H1 (cell line): ENCODE measurements around the gene WDCP. TPM values are rescaled to one million over a fixed set of nuclear protein-coding genes. Genes with fewer than 3 reads are reported as not detected.
A peak's percentile ranks its signal among the peaks of the same experiment; 100 is the strongest.

Experiments
- CTCF ChIA-PET: fragments of 300-600 bp; sonication (Branson Sonifier 250); formaldehyde crosslinking; loops from one replicate; lab custom pipeline; 2021; ENCODE audit not compliant: partially characterized antibody; lab: Charles Lee
- POLR2A ChIA-PET: fragments of 300-600 bp; sonication (Branson Sonifier 250); formaldehyde crosslinking; loops from one replicate; lab custom pipeline; 2021; ENCODE audit warnings: inconsistent platforms; ENCODE audit not compliant: partially characterized antibody; lab: Charles Lee
- DNase-seq, 2 experiments: peaks; one replicate each; pipeline versions ENCODE4 v3.0.0 to v3.0.0-alpha.2; 2010 to 2022; ENCODE audit warnings: low spot score in 2 of 2, low read depth in 1 of 2, mixed read lengths in 1 of 2
- FAIRE-seq: peaks from 2 replicates; lab custom pipeline; 2011; peaks lifted over from hg19 to GRCh38; lab: Jason Lieb, UNC
- H2AFZ ChIP-seq: 2 replicates; pipeline ENCODE4 v1.8.1; 2012; ENCODE audit warnings: low read length, inconsistent platforms
- H2AK5ac ChIP-seq: 2 replicates; pipeline ENCODE4 v1.6.1; 2013; ENCODE audit warnings: low read depth, low read length
- H2BK120ac ChIP-seq: replicated peaks from 2 replicates; pipeline ENCODE3; 2013; ENCODE audit warnings: low read depth, low read length, inconsistent platforms
- H2BK12ac ChIP-seq: 2 replicates; pipeline ENCODE4 v1.6.1; 2013; ENCODE audit warnings: low read depth, low read length
- H2BK15ac ChIP-seq: 2 replicates; pipeline ENCODE4 v1.6.1; 2013; ENCODE audit warnings: low read length
- H2BK20ac ChIP-seq: 2 replicates; pipeline ENCODE4 v1.6.1; 2013; ENCODE audit warnings: low read length
- H2BK5ac ChIP-seq: 2 replicates; pipeline ENCODE4 v1.6.1; 2013; ENCODE audit warnings: low read depth, low read length
- H3K14ac ChIP-seq: 2 replicates; pipeline ENCODE4 v1.6.1; 2013; ENCODE audit warnings: inconsistent platforms; ENCODE audit not compliant: insufficient read length
- H3K18ac ChIP-seq: 2 replicates; pipeline ENCODE4 v1.6.1; 2013; ENCODE audit warnings: low read length; ENCODE audit errors: extremely low read depth
- H3K23ac ChIP-seq: 2 replicates; pipeline ENCODE4 v1.6.1; 2013; ENCODE audit warnings: inconsistent platforms; ENCODE audit not compliant: insufficient read length
- H3K23me2 ChIP-seq: 2 replicates; pipeline ENCODE4 v1.6.1; 2013; ENCODE audit warnings: low read depth, low read length
- H3K27ac ChIP-seq: 2 replicates; pipeline ENCODE4 v1.6.1; 2011; ENCODE audit warnings: low read depth, low read length, inconsistent platforms
- H3K27me3 ChIP-seq, 4 experiments: replicated peaks in 1 of 4; 1 replicate in 1 of 4; 2 replicates in 3 of 4; pipeline versions ENCODE4 v1.6.1 to v1.8.1; 2011 to 2013; ENCODE audit warnings: low read length in 3 of 4, mild to moderate bottlenecking in 3 of 4, inconsistent platforms in 2 of 4, mixed read lengths in 2 of 4, moderate library complexity in 1 of 4; ENCODE audit not compliant: control insufficient read depth in 3 of 4, insufficient read depth in 3 of 4; ENCODE audit errors: extremely low read depth in 1 of 4
- H3K36me3 ChIP-seq, 4 experiments: 2 replicates each; pipeline versions ENCODE4 v1.6.1 to v1.8.1; 2011 to 2013; ENCODE audit warnings: mild to moderate bottlenecking in 4 of 4, low read length in 3 of 4, moderate library complexity in 2 of 4, control low read depth in 1 of 4, inconsistent platforms in 1 of 4; ENCODE audit not compliant: insufficient read depth in 4 of 4, control insufficient read depth in 2 of 4
- H3K4ac ChIP-seq: replicated peaks from 2 replicates; pipeline ENCODE3; 2013; ENCODE audit warnings: low read length, low read depth, mixed read lengths, inconsistent platforms; ENCODE audit not compliant: insufficient read length
- H3K4me1 ChIP-seq, 4 experiments: replicated peaks in 1 of 4; 1 replicate in 1 of 4; 2 replicates in 3 of 4; pipeline versions ENCODE4 v1.6.1 to v1.8.1; 2011 to 2013; ENCODE audit warnings: low read length in 3 of 4, inconsistent platforms in 2 of 4, mixed read lengths in 1 of 4; ENCODE audit not compliant: insufficient read depth in 4 of 4, control insufficient read depth in 3 of 4
- H3K4me2 ChIP-seq, 2 experiments: 2 replicates each; pipeline versions ENCODE4 v1.6.1 to v1.8.1; 2011 to 2013; ENCODE audit warnings: low read depth in 2 of 2, low read length in 2 of 2, control low read depth in 1 of 2, inconsistent platforms in 1 of 2, mild to moderate bottlenecking in 1 of 2; ENCODE audit not compliant: insufficient read depth in 1 of 2
- H3K4me3 ChIP-seq, 4 experiments: fragments of 200-600, 300-600 bp in 1 of 4; sonication (generic), shearing (Covaris generic), sonication (Bioruptor Twin) in 1 of 4; 2 replicates each; pipeline versions ENCODE4 v1.5.1 to v1.8.1; 2011 to 2016; ENCODE audit warnings: low read length in 4 of 4, low read depth in 3 of 4, control low read depth in 2 of 4, inconsistent platforms in 2 of 4, mild to moderate bottlenecking in 2 of 4, mixed read lengths in 1 of 4, moderate library complexity in 1 of 4; ENCODE audit not compliant: insufficient read depth in 2 of 4; ENCODE audit errors: extremely low read depth in 1 of 4
- H3K56ac ChIP-seq: replicated peaks from 2 replicates; pipeline ENCODE3; 2013; ENCODE audit warnings: low read depth, mild to moderate bottlenecking, mixed read lengths, low read length, inconsistent platforms; ENCODE audit not compliant: insufficient read length
- H3K79me1 ChIP-seq: 2 replicates; pipeline ENCODE4 v1.6.1; 2013; ENCODE audit warnings: low read depth, low read length, control low read depth
- H3K79me2 ChIP-seq, 2 experiments: 2 replicates each; pipeline versions ENCODE4 v1.6.1 to v1.8.1; 2012 to 2013; ENCODE audit warnings: low read length in 2 of 2, mild to moderate bottlenecking in 2 of 2, inconsistent platforms in 1 of 2; ENCODE audit not compliant: insufficient read depth in 2 of 2, control insufficient read depth in 1 of 2
- H3K9ac ChIP-seq, 4 experiments: replicated peaks in 1 of 4; 1 replicate in 1 of 4; 2 replicates in 3 of 4; pipeline versions ENCODE4 v1.6.1 to v1.8.1; 2011 to 2013; ENCODE audit warnings: low read depth in 3 of 4, low read length in 3 of 4, control low read depth in 2 of 4, mild to moderate bottlenecking in 2 of 4, moderate library complexity in 2 of 4, inconsistent platforms in 1 of 4; ENCODE audit errors: extremely low read depth in 1 of 4
- H3K9me3 ChIP-seq, 2 experiments: 2 replicates each; pipeline versions ENCODE4 v1.6.1 to v1.8.1; 2012 to 2013; ENCODE audit warnings: mild to moderate bottlenecking in 2 of 2, moderate library complexity in 2 of 2, control low read depth in 1 of 2, inconsistent platforms in 1 of 2, low read depth in 1 of 2, low read length in 1 of 2, mixed read lengths in 1 of 2; ENCODE audit not compliant: insufficient read depth in 2 of 2
- H4K20me1 ChIP-seq, 2 experiments: replicated peaks in 1 of 2; 2 replicates each; pipeline versions ENCODE3 to v1.8.1; 2011 to 2013; ENCODE audit warnings: inconsistent platforms in 2 of 2, low read length in 2 of 2, mild to moderate bottlenecking in 1 of 2; ENCODE audit not compliant: insufficient read depth in 2 of 2, control insufficient read depth in 1 of 2
- H4K5ac ChIP-seq: 2 replicates; pipeline ENCODE4 v1.6.1; 2013; ENCODE audit warnings: low read length, low read depth, mixed read lengths, inconsistent platforms; ENCODE audit not compliant: insufficient read length
- H4K8ac ChIP-seq: 2 replicates; pipeline ENCODE4 v1.8.0; 2013; ENCODE audit warnings: mild to moderate bottlenecking, moderate library complexity, low read length, inconsistent platforms; ENCODE audit not compliant: insufficient read depth; ENCODE audit errors: extremely low read depth
- H4K91ac ChIP-seq: replicated peaks from 2 replicates; pipeline ENCODE3; 2013; ENCODE audit warnings: low read length, mixed read lengths, inconsistent platforms; ENCODE audit not compliant: insufficient read length
- CBX5 ChIP-seq: fragments of 300-800, 300-1000 bp; sonication (generic); IDR thresholded peaks from 2 replicates; pipeline ENCODE4 v1.7.1; 2016; ENCODE audit warnings: antibody characterized with exemption, low read length, low read depth
- SP1 ChIP-seq: IDR thresholded peaks from 2 replicates; pipeline ENCODE4 v1.6.1; 2011; ENCODE audit warnings: low read depth, low read length
- WGBS, 2 experiments: shearing (Covaris generic) in 1 of 2; methylation state at CpG; one replicate each; pipeline versions ENCODE4 v1.1.6 to v1.1.7; 2013 to 2015; ENCODE audit warnings: low lambda C conversion rate in 2 of 2, mixed read lengths in 2 of 2, inconsistent platforms in 1 of 2, low coverage in 1 of 2, missing lambda C conversion rate in 1 of 2; ENCODE audit not compliant: insufficient replicate concordance in 2 of 2, insufficient coverage in 1 of 2, insufficient read length in 1 of 2; ENCODE audit errors: extremely low coverage in 1 of 2, missing lambda C conversion rate in 1 of 2; 5-methylcytosine and 5-hydroxymethylcytosine counted together
- polyA plus RNA-seq, 7 experiments: library from polyadenylated mRNA; depleted of rRNA in 3 of 7; stranded (reverse) in 5 of 7; unstranded in 2 of 7; fragments of >200 nt in 5 of 7; fragments of 200-250 nt in 2 of 7; gene quantifications; 1 replicate in 5 of 7; 2 replicates in 1 of 7; 4 replicates in 1 of 7; pipeline versions ENCODE4 v1.2.1 to v1.2.3, GENCODE V29; 2011 to 2013; ENCODE audit warnings: missing spikeins in 2 of 7, mixed read lengths in 2 of 7
- total RNA-seq: library from RNA; stranded (reverse); fragmentation: NEBNext Ultra II Directional; extraction: Animal tissue kit (Norgen Biotek cat#: 25700); gene quantifications from 2 replicates; pipeline ENCODE4 v1.2.1, GENCODE V29; 2021

Gene WDCP
- total and polyA plus RNA-seq, 2 of the 8 experiments (the other 6 are each of a cell fraction or from before 2014, with no cell fraction given): 19.2 to 40.1 TPM

DNA sequence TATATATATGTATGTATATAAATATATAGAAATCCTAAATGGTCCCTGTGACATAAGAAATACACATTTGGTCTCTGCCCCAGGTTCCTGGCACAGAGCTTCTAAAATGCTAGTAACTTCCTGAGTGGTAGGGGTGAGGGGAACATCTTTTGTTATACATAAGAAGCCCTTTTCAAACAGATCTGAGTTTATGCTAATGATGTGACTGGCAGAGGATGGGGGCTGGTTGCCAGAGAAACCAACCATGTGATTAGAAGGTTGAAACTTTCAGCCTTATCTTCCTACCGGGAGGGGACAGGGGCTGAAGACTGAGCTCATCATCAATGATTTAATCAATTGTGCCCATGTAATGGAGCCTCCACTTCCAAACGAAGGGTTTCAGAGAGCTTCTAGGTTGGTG is 21.0 kb downstream of the WDCP start:
- no peak overlapping the region for H3K14ac ChIP-seq
- no peak overlapping the region for H3K23ac ChIP-seq
- H4K5ac ChIP-seq: peak overlapping the region; percentile 91
- H2BK20ac ChIP-seq: no peak overlapping the region
- DNase-seq: no peak
- no peak overlapping the region for H3K4ac ChIP-seq
- no peak overlapping the region for H2BK120ac ChIP-seq
- H4K8ac ChIP-seq: no peak overlapping the region
- H3K23me2 ChIP-seq: no peaks in the 10 kb centered on the region
- peak overlapping the region; percentile 39; the same call in 1 of the 2 replicates for H3K18ac ChIP-seq
- H4K20me1 ChIP-seq: no peaks in the 10 kb centered on the region
- H3K9ac ChIP-seq: no peak overlapping the region
- peaks cover 0 to 8% of the 10 kb centered on the region in 2 experiments; a peak in 1 of 4 replicates for H3K79me2 ChIP-seq
- H3K4me3 ChIP-seq: peak overlapping the region in 2 of 4 experiments; percentile 5 to 44; a peak in 2 of 8 replicates
- H2BK15ac ChIP-seq: no peak overlapping the region
- ChIA-PET POLR2A (interaction anchor here (0.6 to 3.4 kb wide), 15 partner anchors 11 to 1287 kb away, joined by 3 to 18 read pairs (median 5); partner anchors contain the start of genes MFSD2B, SF3B6, TP53I3 and UBXN2A), CTCF (interaction anchor here (0.6 to 2.2 kb wide), 11 partner anchors 10 to 353 kb away, joined by 3 to 18 read pairs (median 3); partner anchors contain the start of genes MFSD2B and TP53I3)
- peaks cover 16 to 40% (median 20%) of the 10 kb centered on the region in 4 experiments; a peak in 7 of 8 replicates for H3K36me3 ChIP-seq
- peak overlapping the region; percentile 64; the same call in 1 of the 2 replicates for H2BK5ac ChIP-seq
- 13% methylated on average over 2 of the region's 2 CpGs; no CpG with 5 or more reads in 1 of the 2 experiments for WGBS, 2 experiments
- peaks cover 12 to 28% (median 20%) of the 10 kb centered on the region in 4 experiments for H3K4me1 ChIP-seq
- peaks cover 6% of the 10 kb centered on the region; the same call in 1 of the 2 replicates for H3K79me1 ChIP-seq
- H3K27me3 ChIP-seq: no peaks in the 10 kb centered on the region
- H3K56ac ChIP-seq: no peak overlapping the region
- peak overlapping the region; percentile 44 to 57 for H3K4me2 ChIP-seq
- H3K9me3 ChIP-seq: no peaks in the 10 kb centered on the region
- H2AK5ac ChIP-seq: no peak overlapping the region
- H3K27ac ChIP-seq: peak overlapping the region; percentile 82; the same call in 1 of the 2 replicates
- H4K91ac ChIP-seq: no peak overlapping the region
- H2AFZ ChIP-seq: no peak overlapping the region
- peak; percentile 80 for FAIRE-seq
- peak overlapping the region; percentile 32; the same call in 1 of the 2 replicates for H2BK12ac ChIP-seq
- TF ChIP-seq CBX5 (no peak), SP1 (peak; percentile 28; the same call in 1 of the 2 replicates)
